Erythroblast (primary cell): ENCODE measurements around the gene HSPB9.

Source experiments
- GATA1 ChIP-seq: IDR thresholded peaks from 2 replicates; pipeline ENCODE4 v1.6.1; 2011; ENCODE audit warnings: low read depth, mild to moderate bottlenecking, control low read depth, low read length, moderate library complexity
- POLR2A ChIP-seq: IDR thresholded peaks from 2 replicates; pipeline ENCODE4 v1.6.1; 2011; ENCODE audit warnings: mild to moderate bottlenecking, low read length

DNA sequence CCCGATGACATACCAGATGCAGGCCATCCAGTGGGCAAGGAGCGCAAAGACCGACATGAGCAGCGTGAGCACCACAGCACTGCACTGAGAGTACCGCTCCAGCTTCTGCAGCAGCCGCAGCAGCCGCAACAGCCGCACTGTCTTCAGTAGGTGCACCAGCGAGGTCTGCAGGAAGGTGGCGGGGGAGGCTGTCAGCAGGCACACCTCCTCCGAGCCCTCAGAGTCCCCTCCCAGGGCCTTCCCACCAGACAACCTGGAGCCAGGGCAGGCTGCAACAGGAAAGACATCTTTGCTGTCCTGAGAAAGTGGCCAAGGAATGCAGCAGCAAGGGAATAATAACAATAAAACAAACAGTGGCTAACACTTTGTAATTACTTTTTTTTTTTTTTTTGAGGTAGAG, 49.2 kb downstream of the HSPB9 start:
- TF ChIP-seq POLR2A (no peak), GATA1 (no peak)
